ENCODE data around the gene NEK4.

NEK4 gene

GRCh38 chr3:52710512-52710911 is 60.2 kb downstream of the NEK4 start:
- no peak for TF ChIP-seq CTCF (IDR thresholded peaks at IDR 0.05; ENCODE audit: insufficient read depth, low read depth, low read length, missing control alignments)
- DNase-seq (ENCODE audit: low read depth): peak; percentile 71
- no peak overlapping the region for H3K4me3 ChIP-seq (ENCODE audit: low read depth, low read length)

- no peak for TF ChIP-seq CTCF (IDR thresholded peaks at IDR 0.05; ENCODE audit: insufficient read depth, low read depth, low read length, missing control alignments)
- DNase-seq (ENCODE audit: low read depth): peak; percentile 71
Observed at GRCh38 chr3:52707585-52707984, 63.2 kb downstream of the NEK4 start.

GRCh38 chr3:52705688-52706686 is 64.8 kb downstream of the NEK4 start, which contains the start of the genes GLT8D1 and SPCS1:
GLT8D1 (minus strand) TSS chr3:52705791; CDS start chr3:52700460, 5,331 bp downstream.
SPCS1 (plus strand) TSS chr3:52706106; CDS start chr3:52706247, 141 bp downstream.
- H3K4me3 ChIP-seq (ENCODE audit: low read depth, low read length): peak within 1 kb of the TSS; percentile 77
- no peak for TF ChIP-seq CTCF (IDR thresholded peaks at IDR 0.05; ENCODE audit: insufficient read depth, low read depth, low read length, missing control alignments)
- DNase-seq (ENCODE audit: low read depth): peak; percentile 92

More at GRCh38 chr3:52707585-52707984, 63.2 kb downstream of the NEK4 start:
- peak overlapping the region; percentile 77 for H3K4me3 ChIP-seq (ENCODE audit: low read depth, low read length)

- no peak for TF ChIP-seq CTCF (IDR thresholded peaks at IDR 0.05; ENCODE audit: insufficient read depth, low read depth, low read length, missing control alignments)
- no peak for DNase-seq (ENCODE audit: low read depth)
- peak overlapping the region; percentile 77 for H3K4me3 ChIP-seq (ENCODE audit: low read depth, low read length)
Observed at GRCh38 chr3:52705438-52705687, 65.4 kb downstream of the NEK4 start.

GRCh38 chr3:52704611-52705437 is 65.9 kb downstream of the NEK4 start:
- TF ChIP-seq CTCF (IDR thresholded peaks at IDR 0.05; ENCODE audit: insufficient read depth, low read depth, low read length, missing control alignments): no peak
- H3K4me3 ChIP-seq (ENCODE audit: low read depth, low read length): peak overlapping the region; percentile 77
- DNase-seq (ENCODE audit: low read depth): peak; percentile 40

- no peak for DNase-seq (ENCODE audit: low read depth)
- H3K4me3 ChIP-seq (ENCODE audit: low read depth, low read length): no peak overlapping the region
- TF ChIP-seq CTCF (IDR thresholded peaks at IDR 0.05; ENCODE audit: insufficient read depth, low read depth, low read length, missing control alignments): no peak
Observed at GRCh38 chr3:52703341-52703740, 67.4 kb downstream of the NEK4 start.

All from GM12865 (cell line).